NCI-H1092 (cell line): ENCODE results near the gene ZNF385C.
A peak's percentile ranks its signal among the peaks of the same experiment; 100 is the strongest.

Experiments
- DNase-seq: peaks from one replicate; lab custom pipeline; 2025; lab: John Stamatoyannopoulos, UW

ZNF385C gene

GRCh38 chr17:42107597-42108576 lies 9.6 kb upstream of the ZNF385C start:
- DNase-seq = peak; percentile 82

GRCh38 chr17:42107124-42107523 lies 8.9 kb upstream of the ZNF385C start:
- DNase-seq = no peak

GRCh38 chr17:42106009-42106408 lies 7.7 kb upstream of the ZNF385C start:
- no peak for DNase-seq

- DNase-seq = no peak
Measured at GRCh38 chr17:42104264-42104663, 6.0 kb upstream of the ZNF385C start.

- DNase-seq = no peak
Measured at GRCh38 chr17:42103221-42103954, 5.1 kb upstream of the ZNF385C start.

GRCh38 chr17:42101513-42102292 lies 3.4 kb upstream of the ZNF385C start:
- peak; percentile 47 for DNase-seq

- DNase-seq = no peak
Measured at GRCh38 chr17:42098730-42099399, 592 bp upstream of the ZNF385C start.

- DNase-seq = no peak
Measured at GRCh38 chr17:42096360-42097111, 1.7 kb downstream of the ZNF385C start.

GRCh38 chr17:42094375-42095069 lies 3.8 kb downstream of the ZNF385C start:
- DNase-seq = no peak

- DNase-seq = no peak
Measured at GRCh38 chr17:42092939-42093338, 5.3 kb downstream of the ZNF385C start.

- DNase-seq = no peak
Measured at GRCh38 chr17:42090964-42091790, 7.1 kb downstream of the ZNF385C start.

- no peak for DNase-seq
Measured at GRCh38 chr17:42088736-42089135, 9.5 kb downstream of the ZNF385C start.

GRCh38 chr17:42087736-42088705 lies 10.3 kb downstream of the ZNF385C start:
- no peak for DNase-seq

GRCh38 chr17:42087042-42087701 lies 11.1 kb downstream of the ZNF385C start:
- no peak for DNase-seq

GRCh38 chr17:42081516-42082129 lies 16.6 kb downstream of the ZNF385C start:
- DNase-seq = no peak

- DNase-seq = no peak
Measured at GRCh38 chr17:42079541-42079940, 18.7 kb downstream of the ZNF385C start.

GRCh38 chr17:42078396-42079043 lies 19.8 kb downstream of the ZNF385C start:
- no peak for DNase-seq
